Fibroblast of lung (primary cell): ENCODE data around the gene SLC35F3. TPM values are rescaled to one million over a fixed set of nuclear protein-coding genes. Genes with fewer than 3 reads are reported as not detected.
A peak's percentile ranks its signal among the peaks of the same experiment; 100 is the strongest.

Experiments
- DNase-seq, 2 donors: peaks; one replicate each; pipeline versions ENCODE4 v3.0.0 to v3.0.0-alpha.2; 2010; ENCODE audit warnings: low read depth in 2 of 2
- H2AFZ ChIP-seq: 2 replicates; pipeline ENCODE4 v1.5.1; 2012; ENCODE audit warnings: low read length, control low read depth, inconsistent platforms
- H3K27ac ChIP-seq: 2 replicates; pipeline ENCODE4 v1.5.1; 2011; ENCODE audit warnings: low read length, control low read depth; ENCODE audit not compliant: insufficient read depth
- H3K27me3 ChIP-seq: 2 replicates; pipeline ENCODE4 v1.5.1; 2011; ENCODE audit warnings: mild to moderate bottlenecking, low read length; ENCODE audit not compliant: control insufficient read depth, insufficient read depth
- H3K36me3 ChIP-seq: 2 replicates; pipeline ENCODE4 v1.5.1; 2011; ENCODE audit warnings: low read length; ENCODE audit not compliant: control insufficient read depth, insufficient read depth
- H3K4me1 ChIP-seq: 2 replicates; pipeline ENCODE4 v1.5.1; 2011; ENCODE audit warnings: low read length; ENCODE audit not compliant: control insufficient read depth, insufficient read depth; ENCODE audit errors: extremely low read depth
- H3K4me2 ChIP-seq: 2 replicates; pipeline ENCODE4 v1.5.1; 2011; ENCODE audit warnings: low read length, control low read depth; ENCODE audit not compliant: insufficient read depth; ENCODE audit errors: extremely low read depth
- H3K4me3 ChIP-seq, 4 experiments: fragments of 200-600 bp in 1 of 4; sonication (generic) in 1 of 4; replicated peaks in 1 of 4; 2 replicates each; pipeline ENCODE4 v1.5.1; 2011 to 2016; ENCODE audit warnings: low read length in 4 of 4, low read depth in 3 of 4, mild to moderate bottlenecking in 3 of 4, control low read depth in 2 of 4, inconsistent platforms in 1 of 4, mixed read lengths in 1 of 4; ENCODE audit not compliant: insufficient read depth in 1 of 4; ENCODE audit errors: control extremely low read depth in 1 of 4
- H3K79me2 ChIP-seq: 2 replicates; pipeline ENCODE4 v1.5.1; 2012; ENCODE audit warnings: mild to moderate bottlenecking, low read length, inconsistent platforms; ENCODE audit not compliant: control insufficient read depth, insufficient read depth
- H3K9ac ChIP-seq: 2 replicates; pipeline ENCODE4 v1.5.1; 2011; ENCODE audit warnings: mild to moderate bottlenecking, low read length, control low read depth; ENCODE audit not compliant: insufficient read depth
- H3K9me3 ChIP-seq: 2 replicates; pipeline ENCODE4 v1.5.1; 2012; ENCODE audit warnings: low read depth, low read length; ENCODE audit not compliant: control insufficient read depth, insufficient read depth
- H4K20me1 ChIP-seq: 2 replicates; pipeline ENCODE4 v1.5.1; 2011; ENCODE audit warnings: low read length; ENCODE audit not compliant: control insufficient read depth, insufficient read depth; ENCODE audit errors: extremely low read depth
- EZH2 ChIP-seq: IDR thresholded peaks from 2 replicates; pipeline ENCODE4 v1.5.1; 2012; ENCODE audit warnings: low read length, control low read depth, mild to moderate bottlenecking; ENCODE audit errors: missing control alignments
- polyA plus RNA-seq, 2 donors: library from polyadenylated mRNA; depleted of rRNA in 1 of 2; stranded (reverse) in 1 of 2; unstranded in 1 of 2; fragments of >200 nt; gene quantifications; 2 replicates each; pipeline ENCODE4 v1.2.1, GENCODE V29; 2011 to 2012; ENCODE audit warnings: missing spikeins in 1 of 2
- total RNA-seq: library from RNA; depleted of rRNA; stranded (reverse); fragments of >200 nt; gene quantifications from 2 replicates; pipeline ENCODE4 v1.2.1, GENCODE V29; 2014
- TF ChIP-seq, protein P1 (sequence below), 2 donors: IDR thresholded peaks in 1 of 2; conservative IDR thresholded peaks in 1 of 2; 1 replicate in 1 of 2; 2 replicates in 1 of 2; pipeline ENCODE4 v1.5.1; 2011 to 2012; ENCODE audit warnings: low read length in 2 of 2, control low read depth in 1 of 2, inconsistent platforms in 1 of 2, low read depth in 1 of 2, mild to moderate bottlenecking in 1 of 2

Gene SLC35F3
- total and polyA plus RNA-seq, 2 donors (not counting 1 experiment from before 2014, with no cell fraction given): not detected

- no peak overlapping the region for H2AFZ ChIP-seq
- H3K36me3 ChIP-seq: no peaks in the 10 kb centered on the region
- TF ChIP-seq, protein P1, sequence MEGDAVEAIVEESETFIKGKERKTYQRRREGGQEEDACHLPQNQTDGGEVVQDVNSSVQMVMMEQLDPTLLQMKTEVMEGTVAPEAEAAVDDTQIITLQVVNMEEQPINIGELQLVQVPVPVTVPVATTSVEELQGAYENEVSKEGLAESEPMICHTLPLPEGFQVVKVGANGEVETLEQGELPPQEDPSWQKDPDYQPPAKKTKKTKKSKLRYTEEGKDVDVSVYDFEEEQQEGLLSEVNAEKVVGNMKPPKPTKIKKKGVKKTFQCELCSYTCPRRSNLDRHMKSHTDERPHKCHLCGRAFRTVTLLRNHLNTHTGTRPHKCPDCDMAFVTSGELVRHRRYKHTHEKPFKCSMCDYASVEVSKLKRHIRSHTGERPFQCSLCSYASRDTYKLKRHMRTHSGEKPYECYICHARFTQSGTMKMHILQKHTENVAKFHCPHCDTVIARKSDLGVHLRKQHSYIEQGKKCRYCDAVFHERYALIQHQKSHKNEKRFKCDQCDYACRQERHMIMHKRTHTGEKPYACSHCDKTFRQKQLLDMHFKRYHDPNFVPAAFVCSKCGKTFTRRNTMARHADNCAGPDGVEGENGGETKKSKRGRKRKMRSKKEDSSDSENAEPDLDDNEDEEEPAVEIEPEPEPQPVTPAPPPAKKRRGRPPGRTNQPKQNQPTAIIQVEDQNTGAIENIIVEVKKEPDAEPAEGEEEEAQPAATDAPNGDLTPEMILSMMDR (conservative IDR thresholded peaks at IDR 0.05 in 1 of 2, IDR thresholded peaks at IDR 0.05 in 1 of 2; ENCODE audit: low read depth in 1 of 2, low read length in 2 of 2): no peak
- no peak for TF ChIP-seq EZH2
Measured at GRCh38 chr1:234322097-234322496, 417.6 kb downstream of the SLC35F3 start.

DNA sequence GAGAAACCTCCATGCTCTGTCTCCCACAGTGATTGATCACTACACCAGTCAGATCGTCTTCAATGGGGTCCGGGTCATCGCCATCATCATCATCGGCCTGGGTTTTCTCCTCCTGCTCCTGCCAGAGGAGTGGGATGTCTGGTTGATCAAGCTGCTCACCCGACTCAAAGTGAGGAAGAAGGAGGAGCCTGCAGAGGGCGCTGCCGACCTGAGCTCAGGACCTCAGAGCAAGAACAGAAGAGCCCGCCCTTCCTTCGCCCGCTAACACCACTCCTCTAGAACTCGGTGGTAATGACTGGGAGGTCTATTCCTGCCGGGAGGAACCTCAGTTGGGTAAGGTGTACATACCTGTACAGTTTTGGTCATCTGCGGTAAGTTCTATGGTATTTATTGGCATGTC, 418.5 kb downstream of the SLC35F3 start:
- Histone ChIP-seq H3K4me2 (no peak overlapping the region), H3K36me3 (no peaks in the 10 kb centered on the region), H3K4me1 (no peaks in the 10 kb centered on the region), H3K4me3 (no peak overlapping the region), H3K79me2 (no peaks in the 10 kb centered on the region), H3K27me3 (peaks cover 9% of the 10 kb centered on the region), H3K9ac (no peak overlapping the region), H3K27ac (no peak overlapping the region), H3K9me3 (no peaks in the 10 kb centered on the region), H4K20me1 (no peaks in the 10 kb centered on the region), H2AFZ (no peak overlapping the region)
- DNase-seq: peak; percentile 3 to 15
- TF ChIP-seq, protein P1 (conservative IDR thresholded peaks at IDR 0.05 in 1 of 2, IDR thresholded peaks at IDR 0.05 in 1 of 2; ENCODE audit: low read depth in 1 of 2, low read length in 2 of 2): peak in 1 of 2 donors; percentile 36
- no peak for TF ChIP-seq EZH2

More at GRCh38 chr1:234322097-234322496, 417.6 kb downstream of the SLC35F3 start:
- Histone ChIP-seq H3K9me3 (no peaks in the 10 kb centered on the region), H4K20me1 (no peaks in the 10 kb centered on the region), H3K4me3 (no peak overlapping the region), H3K4me2 (no peak overlapping the region), H3K4me1 (no peaks in the 10 kb centered on the region), H3K79me2 (no peaks in the 10 kb centered on the region), H3K27ac (no peak overlapping the region), H3K27me3 (peaks cover 9% of the 10 kb centered on the region), H3K9ac (no peak overlapping the region)
- no peak for DNase-seq

DNA sequence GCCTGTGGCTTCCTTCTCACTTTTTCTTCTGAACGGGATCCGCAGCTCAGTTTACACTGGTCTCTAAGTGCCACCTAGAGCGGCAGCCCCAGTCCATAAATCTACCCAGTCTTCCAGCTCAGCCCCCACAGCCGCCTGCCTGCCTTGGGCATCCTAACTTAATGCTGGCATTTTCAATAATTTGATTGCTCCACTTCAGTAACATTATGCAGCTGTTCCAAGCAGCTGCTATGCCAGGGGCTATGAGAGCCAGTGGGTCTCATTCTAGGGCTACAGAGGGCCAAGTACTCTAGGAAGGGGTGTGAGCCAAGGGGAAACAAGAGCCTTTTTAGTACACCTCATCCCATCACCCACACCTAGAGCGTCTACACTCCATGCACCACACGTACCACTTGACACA, 420.3 kb downstream of the SLC35F3 start:
- no peaks in the 10 kb centered on the region for H3K4me1 ChIP-seq
- H2AFZ ChIP-seq: no peak overlapping the region
- H3K4me2 ChIP-seq: no peak overlapping the region
- peaks cover 9% of the 10 kb centered on the region for H3K27me3 ChIP-seq
- no peak overlapping the region for H3K9ac ChIP-seq
- no peak for TF ChIP-seq EZH2
- TF ChIP-seq, protein P1 (conservative IDR thresholded peaks at IDR 0.05 in 1 of 2, IDR thresholded peaks at IDR 0.05 in 1 of 2; ENCODE audit: low read depth in 1 of 2, low read length in 2 of 2): no peak
- no peaks in the 10 kb centered on the region for H3K36me3 ChIP-seq
- no peaks in the 10 kb centered on the region for H3K79me2 ChIP-seq
- DNase-seq: no peak
- no peak overlapping the region for H3K4me3 ChIP-seq
- no peaks in the 10 kb centered on the region for H3K9me3 ChIP-seq
- H3K27ac ChIP-seq: no peak overlapping the region
- no peaks in the 10 kb centered on the region for H4K20me1 ChIP-seq
